ENCODE measurements around the gene STMN1. TPM values are rescaled to one million over a fixed set of nuclear protein-coding genes. Genes with fewer than 3 reads are reported as not detected.

STMN1 gene
- total and polyA plus RNA-seq, 7 experiments from 2014 or later: 29.3 to 347 (median 85.2) TPM

DNA sequence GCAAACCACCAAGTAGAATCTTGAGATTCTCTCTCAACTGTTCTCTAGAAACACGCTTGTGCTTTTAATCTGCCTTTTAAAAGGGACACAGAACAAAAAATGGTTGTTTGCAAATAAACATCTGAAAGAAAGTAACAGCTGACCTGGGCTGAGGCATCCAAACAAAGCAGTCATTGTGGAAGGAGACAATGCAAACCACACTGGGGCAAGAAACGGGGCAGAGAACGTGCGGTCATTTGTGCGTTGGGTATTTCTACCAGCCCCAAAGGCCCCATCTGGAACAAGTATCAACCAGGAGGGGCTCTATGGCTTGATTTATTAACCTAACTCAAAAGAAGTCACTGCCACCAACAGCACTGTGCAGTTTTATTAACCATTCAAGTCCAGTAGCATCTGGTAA, 6.0 kb downstream of the STMN1 start:
- Mint-ChIP-seq H3K9me3 (no peaks in the 10 kb centered on the region), H3K27ac (peak overlapping the region in 1 of 9 donors; percentile 72), H3K4me3 (no peak overlapping the region), H3K4me1 (peaks cover 17 to 63% (median 20%) of the 10 kb centered on the region in 7 donors), H3K36me3 (peaks cover 0 to 34% (median 12%) of the 10 kb centered on the region in 5 donors), H3K27me3 (peaks cover 0 to 2% (median 0%) of the 10 kb centered on the region in 5 donors)
- H3K27ac ChIP-seq (ENCODE audit: low read depth, low read length): no peak overlapping the region
- no peak overlapping the region for H3K4me3 ChIP-seq (ENCODE audit: low read length)
- DNase-seq (no peak), ATAC-seq (no peak)
- POLR2A ChIA-PET: interaction anchor here (13.6 kb wide), 1 partner anchor 98 kb away, joined by 226 read pairs; the partner anchor contains the start of gene PAFAH2
- no peaks in the 10 kb centered on the region for H3K27me3 ChIP-seq (ENCODE audit: control insufficient read depth in 2 of 2, insufficient read depth in 2 of 2, low read length in 2 of 2)
- CTCF ChIA-PET: interaction anchor here (0.8 to 17.1 kb wide), 3 partner anchors 69 to 1360 kb away, joined by 3 to 361 read pairs (median 3); partner anchors contain the start of gene PAFAH2
- no peaks in the 10 kb centered on the region for H3K9me3 ChIP-seq (ENCODE audit: control insufficient read depth in 2 of 3, low read length in 3 of 3)
- peaks cover 8 to 19% of the 10 kb centered on the region in 2 donors for H3K4me1 ChIP-seq (ENCODE audit: control insufficient read depth in 2 of 2, insufficient read depth in 2 of 2, low read length in 2 of 2)
- intact Hi-C loops (cut with micrococcal nuclease): no loop called here
- H3K36me3 ChIP-seq (ENCODE audit: control insufficient read depth in 2 of 3, insufficient read depth in 3 of 3, low read length in 3 of 3): peaks cover 0 to 34% (median 9%) of the 10 kb centered on the region in 3 experiments

DNA sequence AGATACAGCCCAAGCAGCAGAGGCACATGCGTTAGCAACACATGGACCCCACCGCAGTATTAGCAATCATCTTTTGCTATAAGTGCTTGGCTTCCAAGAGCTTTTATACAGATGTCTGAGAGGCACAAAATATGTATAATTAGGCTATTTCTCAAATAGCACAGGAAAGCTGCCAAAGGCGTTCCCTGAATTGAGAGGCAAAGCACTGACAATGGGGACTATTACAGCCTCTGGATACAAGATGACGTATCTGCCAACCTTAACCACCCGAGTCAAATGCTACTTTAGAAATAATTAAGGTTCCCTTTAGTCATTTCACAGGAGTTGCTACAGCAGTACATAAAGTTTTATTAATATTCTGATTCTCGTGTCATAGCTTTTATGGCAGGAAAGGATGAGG, 6.4 kb downstream of the STMN1 start:
- DNase-seq (no peak), ATAC-seq (no peak)
- peaks cover 15 to 64% (median 20%) of the 10 kb centered on the region in 7 donors for H3K4me1 Mint-ChIP-seq
- peak overlapping the region in 1 of 9 donors; percentile 36 for H3K27ac Mint-ChIP-seq
- no peak overlapping the region for H3K27ac ChIP-seq (ENCODE audit: low read depth, low read length)
- no peaks in the 10 kb centered on the region for H3K9me3 ChIP-seq (ENCODE audit: control insufficient read depth in 2 of 3, low read length in 3 of 3)
- H3K4me3 ChIP-seq (ENCODE audit: low read length): no peak overlapping the region
- no peaks in the 10 kb centered on the region for H3K9me3 Mint-ChIP-seq
- ChIA-PET POLR2A (interaction anchor here (1.2 to 13.6 kb wide), 2 partner anchors 91 to 99 kb away, joined by 3 to 226 read pairs; partner anchors contain the start of gene PAFAH2), CTCF (interaction anchor here (0.8 to 17.1 kb wide), 3 partner anchors 69 to 1360 kb away, joined by 3 to 361 read pairs (median 3); partner anchors contain the start of gene PAFAH2)
- no peaks in the 10 kb centered on the region for H3K27me3 ChIP-seq (ENCODE audit: control insufficient read depth in 2 of 2, insufficient read depth in 2 of 2, low read length in 2 of 2)
- no peak overlapping the region for H3K4me3 Mint-ChIP-seq
- H3K4me1 ChIP-seq (ENCODE audit: control insufficient read depth in 2 of 2, insufficient read depth in 2 of 2, low read length in 2 of 2): peaks cover 8 to 20% of the 10 kb centered on the region in 2 donors
- H3K36me3 Mint-ChIP-seq: peaks cover 0 to 31% (median 12%) of the 10 kb centered on the region in 5 donors
- H3K27me3 Mint-ChIP-seq: no peaks in the 10 kb centered on the region
- intact Hi-C loops (cut with micrococcal nuclease): loop anchor here in 1 of 2 donors (5.0 kb wide), 1 partner anchor 208 kb away; no protein-coding TSS in a partner anchor
- peaks cover 0 to 34% (median 9%) of the 10 kb centered on the region in 3 experiments for H3K36me3 ChIP-seq (ENCODE audit: control insufficient read depth in 2 of 3, insufficient read depth in 3 of 3, low read length in 3 of 3)

DNA sequence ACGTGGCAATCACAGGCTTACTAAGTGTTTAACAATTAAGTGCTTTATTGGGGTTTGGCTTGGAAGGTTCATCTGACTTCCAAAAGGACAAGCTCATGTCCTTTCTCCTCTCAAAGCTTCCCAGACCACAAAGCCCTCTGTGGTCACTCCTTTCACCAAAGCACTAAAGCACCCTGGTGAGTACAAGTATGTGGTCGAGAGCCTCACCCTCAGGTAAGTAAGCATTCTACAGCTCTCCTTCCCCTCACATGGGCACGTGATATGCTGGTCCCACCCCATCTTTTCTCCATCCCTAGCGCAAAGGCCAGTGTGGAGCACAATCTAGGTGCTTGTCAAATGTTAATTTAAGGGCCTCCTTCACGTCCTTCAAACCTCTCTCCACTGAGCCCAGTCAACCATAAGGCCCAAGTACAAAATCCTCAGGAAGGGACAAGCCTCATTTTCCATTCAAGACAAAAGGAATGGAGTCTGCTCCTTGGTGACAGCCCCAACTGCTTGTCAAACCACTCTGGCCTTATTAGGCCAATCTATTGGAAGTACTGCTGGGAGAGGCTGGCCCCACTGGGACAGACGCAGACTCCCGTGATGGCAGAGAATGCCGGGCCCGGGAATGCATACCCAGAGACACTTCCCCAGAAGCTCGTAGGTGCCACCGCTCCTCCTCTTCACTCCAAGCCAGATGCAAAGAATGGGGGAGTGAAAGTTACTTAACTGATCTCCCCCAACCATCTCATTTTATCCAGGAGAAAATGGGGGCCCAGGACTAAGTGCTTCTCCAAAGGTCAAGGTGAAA, 7.8 kb downstream of the STMN1 start:
- Mint-ChIP-seq H3K27me3 (no peaks in the 10 kb centered on the region), H3K9me3 (no peaks in the 10 kb centered on the region), H3K4me1 (peaks cover 8 to 52% (median 13%) of the 10 kb centered on the region in 7 donors), H3K27ac (peak overlapping the region in 3 of 9 donors; percentile 10 to 71 (median 46)), H3K4me3 (no peak overlapping the region), H3K36me3 (peaks cover 0 to 28% (median 12%) of the 10 kb centered on the region in 5 donors)
- Histone ChIP-seq H3K4me1 (ENCODE audit: control insufficient read depth in 2 of 2, insufficient read depth in 2 of 2, low read length in 2 of 2) (peaks cover 0 to 9% of the 10 kb centered on the region in 2 donors), H3K27ac (ENCODE audit: low read depth, low read length) (no peak overlapping the region), H3K4me3 (ENCODE audit: low read length) (no peak overlapping the region), H3K27me3 (ENCODE audit: control insufficient read depth in 2 of 2, insufficient read depth in 2 of 2, low read length in 2 of 2) (no peaks in the 10 kb centered on the region), H3K9me3 (ENCODE audit: control insufficient read depth in 2 of 3, low read length in 3 of 3) (no peaks in the 10 kb centered on the region), H3K36me3 (ENCODE audit: control insufficient read depth in 2 of 3, insufficient read depth in 3 of 3, low read length in 3 of 3) (peaks cover 0 to 34% (median 9%) of the 10 kb centered on the region in 3 experiments)
- CTCF ChIA-PET: interaction anchor here (1.3 to 17.1 kb wide), 3 partner anchors 23 to 101 kb away, joined by 3 to 361 read pairs (median 23); partner anchors contain the start of gene PAFAH2
- ATAC-seq (no peak), DNase-seq (no peak)
- intact Hi-C loops (cut with micrococcal nuclease): loop anchor here in 1 of 2 donors (5.0 kb wide), 1 partner anchor 209 kb away; no protein-coding TSS in a partner anchor
- POLR2A ChIA-PET: interaction anchor here (1.0 to 13.6 kb wide), 3 partner anchors 24 to 100 kb away, joined by 3 to 226 read pairs (median 3); partner anchors contain the start of gene PAFAH2

DNA sequence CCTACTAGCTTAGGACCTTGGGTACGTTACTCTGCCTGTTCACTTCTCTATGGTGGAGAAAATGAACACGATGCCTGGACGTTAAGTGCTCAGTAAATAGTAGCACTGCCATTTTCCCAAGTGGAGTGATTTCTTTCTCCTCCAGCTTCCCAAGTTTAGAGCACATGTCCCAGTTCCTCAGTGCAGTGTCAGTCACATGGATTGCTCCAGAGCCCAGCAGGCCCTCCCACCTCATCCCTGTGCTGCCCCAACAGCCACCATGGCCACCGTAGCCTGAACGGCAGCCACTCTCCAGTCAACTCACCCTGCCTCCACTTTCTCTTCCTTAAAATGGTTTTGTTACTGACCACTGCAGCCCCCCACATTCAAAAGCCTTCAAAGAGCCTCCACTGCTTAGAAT, 8.5 kb downstream of the STMN1 start:
- H3K36me3 ChIP-seq (ENCODE audit: control insufficient read depth in 2 of 3, insufficient read depth in 3 of 3, low read length in 3 of 3): peaks cover 0 to 34% (median 9%) of the 10 kb centered on the region in 3 experiments
- no peaks in the 10 kb centered on the region for H3K27me3 Mint-ChIP-seq
- no peak overlapping the region for H3K4me3 ChIP-seq (ENCODE audit: low read length)
- H3K27me3 ChIP-seq (ENCODE audit: control insufficient read depth in 2 of 2, insufficient read depth in 2 of 2, low read length in 2 of 2): no peaks in the 10 kb centered on the region
- no peak for ATAC-seq
- peaks cover 0 to 28% (median 12%) of the 10 kb centered on the region in 5 donors for H3K36me3 Mint-ChIP-seq
- peaks cover 0 to 9% of the 10 kb centered on the region in 2 donors for H3K4me1 ChIP-seq (ENCODE audit: control insufficient read depth in 2 of 2, insufficient read depth in 2 of 2, low read length in 2 of 2)
- no peaks in the 10 kb centered on the region for H3K9me3 Mint-ChIP-seq
- DNase-seq: no peak
- ChIA-PET CTCF (interaction anchor here (3.0 to 17.1 kb wide), 4 partner anchors 24 to 101 kb away, joined by 16 to 361 read pairs (median 25); partner anchors contain the start of gene PAFAH2), POLR2A (interaction anchor here (1.0 to 13.6 kb wide), 3 partner anchors 25 to 101 kb away, joined by 3 to 226 read pairs (median 7); partner anchors contain the start of gene PAFAH2)
- no peaks in the 10 kb centered on the region for H3K9me3 ChIP-seq (ENCODE audit: control insufficient read depth in 2 of 3, low read length in 3 of 3)
- H3K27ac ChIP-seq (ENCODE audit: low read depth, low read length): no peak overlapping the region
- H3K4me1 Mint-ChIP-seq: peaks cover 8 to 47% (median 11%) of the 10 kb centered on the region in 7 donors
- H3K27ac Mint-ChIP-seq: peak overlapping the region in 1 of 9 donors; percentile 10
- H3K4me3 Mint-ChIP-seq: no peak overlapping the region
- intact Hi-C loops (cut with micrococcal nuclease): loop anchor here in 1 of 2 donors (5.0 kb wide), 1 partner anchor 210 kb away; no protein-coding TSS in a partner anchor

DNA sequence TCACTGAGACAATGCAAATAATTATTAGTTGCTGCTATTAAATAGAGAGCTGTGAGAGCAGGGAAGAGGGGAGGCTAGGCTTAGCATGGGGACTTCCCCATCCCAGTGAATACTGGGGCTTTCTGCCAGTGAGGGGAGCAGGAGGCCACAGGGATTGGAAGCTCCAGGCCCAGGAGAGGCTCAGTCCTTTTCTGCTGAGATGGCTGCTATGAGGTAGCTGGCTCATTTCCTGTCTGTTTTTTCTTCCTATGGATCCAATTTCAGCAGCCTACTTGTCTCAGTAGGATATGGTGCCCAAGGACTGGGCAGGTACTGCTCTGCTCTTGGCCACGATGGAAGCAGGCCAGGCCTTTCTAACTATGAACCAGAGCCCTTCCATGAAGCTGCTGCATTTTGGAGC, 10.0 kb downstream of the STMN1 start:
- CTCF ChIA-PET: interaction anchor here (0.6 to 17.1 kb wide), 21 partner anchors 10 to 1275 kb away, joined by 3 to 361 read pairs (median 5); partner anchors contain the start of genes DHDDS, PAFAH2 and STMN1

More for the DNA sequence above, 10.0 kb downstream of the STMN1 start:
- intact Hi-C loops (cut with micrococcal nuclease): loop anchor here in 1 of 2 donors (5.0 kb wide), 1 partner anchor 211 kb away; no protein-coding TSS in a partner anchor
- no peaks in the 10 kb centered on the region for H3K9me3 Mint-ChIP-seq
- no peaks in the 10 kb centered on the region for H3K9me3 ChIP-seq (ENCODE audit: control insufficient read depth in 2 of 3, low read length in 3 of 3)
- H3K27ac Mint-ChIP-seq: peak overlapping the region in 2 of 9 donors; percentile 25 to 76
- H3K36me3 Mint-ChIP-seq: peaks cover 0 to 21% (median 8%) of the 10 kb centered on the region in 5 donors
- H3K4me3 Mint-ChIP-seq: no peak overlapping the region
- DNase-seq: no peak
- H3K4me1 Mint-ChIP-seq: peaks cover 8 to 39% (median 11%) of the 10 kb centered on the region in 7 donors
- no peaks in the 10 kb centered on the region for H3K27me3 Mint-ChIP-seq
- POLR2A ChIA-PET: interaction anchor here (1.0 to 13.6 kb wide), 8 partner anchors 9 to 102 kb away, joined by 3 to 226 read pairs (median 7); partner anchors contain the start of genes PAFAH2 and STMN1
- H3K4me3 ChIP-seq (ENCODE audit: low read length): no peak overlapping the region
- H3K27me3 ChIP-seq (ENCODE audit: control insufficient read depth in 2 of 2, insufficient read depth in 2 of 2, low read length in 2 of 2): no peaks in the 10 kb centered on the region
- ATAC-seq: no peak
- H3K36me3 ChIP-seq (ENCODE audit: control insufficient read depth in 2 of 3, insufficient read depth in 3 of 3, low read length in 3 of 3): peaks cover 0 to 24% (median 9%) of the 10 kb centered on the region in 3 experiments
- no peak overlapping the region for H3K27ac ChIP-seq (ENCODE audit: low read depth, low read length)
- H3K4me1 ChIP-seq (ENCODE audit: control insufficient read depth in 2 of 2, insufficient read depth in 2 of 2, low read length in 2 of 2): peaks cover 0 to 9% of the 10 kb centered on the region in 2 donors

Measured in naive thymus-derived CD4-positive, alpha-beta T cell (primary cell).